K562 (cell line): ENCODE measurements around the gene PRDX2. TPM values are rescaled to one million over a fixed set of nuclear protein-coding genes. Genes with fewer than 3 reads are reported as not detected.

Experiments
- ATAC-seq: fragments of 200-7000 bp; cut with Tn5 transposase; 3 replicates; pipeline ENCODE4 v1.9.1; 2020; ENCODE audit warnings: moderate library complexity
- BruUV-seq: library from RNA; stranded (reverse); fragments of 400-500 nt; replicated peaks from 2 replicates; lab custom pipeline; 2021; lab: Mats Ljungman, UMichigan
- CTCF ChIA-PET: fragments of 300-600 bp; formaldehyde crosslinking; extraction: SDS; loops from one replicate; lab custom pipeline; 2021; ENCODE audit warnings: low intra/inter-chr PET ratio; lab: Yijun Ruan, JAX
- POLR2A ChIA-PET: fragments of 300-600, 350-650 bp; sonication (Branson Sonifier 250); formaldehyde crosslinking; extraction: SDS; loops from one replicate; lab custom pipeline; 2021; ENCODE audit warnings: antibody characterized with exemption, inconsistent platforms; lab: Yijun Ruan, JAX
- DNase-seq, 4 experiments: peaks; one replicate each; pipeline versions ENCODE4 v3.0.0 to v3.0.0-alpha.2; 2011 to 2018; ENCODE audit warnings: low spot score in 3 of 4, mixed read lengths in 3 of 4; ENCODE audit errors: extremely low read depth in 1 of 4
- FAIRE-seq: peaks from 2 replicates; lab custom pipeline; 2011; peaks lifted over from hg19 to GRCh38; lab: Jason Lieb, UNC
- H2AFZ ChIP-seq: 2 replicates; pipeline ENCODE4 v1.6.0; 2011; ENCODE audit warnings: low read depth, low read length, control low read depth, inconsistent platforms
- H3K27ac ChIP-seq: fragments of 200-600 bp; 3 replicates; pipeline ENCODE4 v1.8.0; 2011; ENCODE audit warnings: low read depth, mild to moderate bottlenecking, control low read depth, inconsistent platforms, low read length, moderate library complexity, mixed read lengths; ENCODE audit errors: extremely low read depth
- H3K27me3 ChIP-seq, 2 experiments: fragments of 300-600 bp in 1 of 2; 2 replicates in 1 of 2; 3 replicates in 1 of 2; pipeline versions ENCODE4 v1.6.0 to v1.8.0; 2011; ENCODE audit warnings: inconsistent platforms in 2 of 2, low read length in 2 of 2, mild to moderate bottlenecking in 1 of 2, mixed read lengths in 1 of 2, moderate library complexity in 1 of 2; ENCODE audit not compliant: control insufficient read depth in 2 of 2, insufficient read depth in 2 of 2
- H3K36me3 ChIP-seq: fragments of 300-600 bp; 3 replicates; pipeline ENCODE4 v1.8.0; 2011; ENCODE audit warnings: mild to moderate bottlenecking, low read length, inconsistent platforms; ENCODE audit not compliant: control insufficient read depth, insufficient read depth
- H3K4me1 ChIP-seq, 2 experiments: fragments of 200-600 bp in 1 of 2; replicated peaks in 1 of 2; 2 replicates in 1 of 2; 3 replicates in 1 of 2; pipeline versions ENCODE4 v1.5.1 to v1.8.0; 2011; ENCODE audit warnings: inconsistent platforms in 2 of 2, low read length in 2 of 2, mild to moderate bottlenecking in 1 of 2, mixed read lengths in 1 of 2, moderate library complexity in 1 of 2; ENCODE audit not compliant: control insufficient read depth in 2 of 2, insufficient read depth in 2 of 2
- H3K4me2 ChIP-seq: 2 replicates; pipeline ENCODE4 v1.6.1; 2011; ENCODE audit warnings: low read length, control low read depth, inconsistent platforms, mixed read lengths; ENCODE audit not compliant: insufficient read depth
- H3K4me3 ChIP-seq: fragments of 200-600 bp; sonication (generic), shearing (Covaris generic); 2 replicates; pipeline ENCODE4 v1.5.1; 2016; ENCODE audit warnings: control low read depth, inconsistent platforms
- H3K79me2 ChIP-seq: fragments of 200-600 bp; 3 replicates; pipeline ENCODE4 v1.8.0; 2011; ENCODE audit warnings: low read length, inconsistent platforms; ENCODE audit not compliant: control insufficient read depth, insufficient read depth
- H3K9ac ChIP-seq, 2 experiments: 2 replicates each; pipeline versions ENCODE4 v1.6.0 to v1.6.1; 2011; ENCODE audit warnings: low read depth in 2 of 2, low read length in 2 of 2, control low read depth in 1 of 2, inconsistent platforms in 1 of 2, mild to moderate bottlenecking in 1 of 2, mixed read lengths in 1 of 2; ENCODE audit not compliant: insufficient read depth in 1 of 2
- H3K9me1 ChIP-seq: one replicate; pipeline ENCODE4 v1.6.0; 2011; ENCODE audit warnings: inconsistent platforms, mild to moderate bottlenecking, low read length, moderate library complexity; ENCODE audit not compliant: control insufficient read depth, insufficient read depth
- H3K9me3 ChIP-seq: replicated peaks from 2 replicates; pipeline ENCODE4 v1.5.1; 2011; ENCODE audit warnings: low read depth, low read length, inconsistent platforms; ENCODE audit not compliant: control insufficient read depth, insufficient read depth
- H4K20me1 ChIP-seq: replicated peaks from 2 replicates; pipeline ENCODE4 v1.6.1; 2011; ENCODE audit warnings: low read length, inconsistent platforms, mixed read lengths; ENCODE audit not compliant: control insufficient read depth, insufficient read depth
- ARID1B ChIP-seq: fragments of 450-650 bp; IDR thresholded peaks from 2 replicates; pipeline ENCODE4 v1.6.1; 2016; ENCODE audit warnings: antibody characterized with exemption, mild to moderate bottlenecking, inconsistent platforms
- CSDE1 ChIP-seq, 2 experiments: fragments of 450-650 bp; IDR thresholded peaks; 2 replicates each; pipeline ENCODE4 v1.6.1; 2016; ENCODE audit warnings: mild to moderate bottlenecking in 1 of 2
- HNRNPUL1 ChIP-seq: fragments of 200-400 bp; formaldehyde crosslinking; IDR thresholded peaks from 2 replicates; pipeline ENCODE4 v1.6.1; 2017; ENCODE audit warnings: low read length
- KAT7 ChIP-seq: sonication (generic); formaldehyde crosslinking; IDR thresholded peaks from 2 replicates; pipeline ENCODE4 v1.8.0; 2022; ENCODE audit warnings: missing genetic modification reagents, mild to moderate bottlenecking, borderline replicate concordance
- KLF1 ChIP-seq: fragments of 450-650 bp; IDR thresholded peaks from 2 replicates; pipeline ENCODE4 v1.6.1; 2016; ENCODE audit warnings: missing genetic modification characterization, missing compliant biosample characterization
- NONO ChIP-seq, 2 experiments: fragments of 200-400 bp in 1 of 2; fragments of 450-650 bp in 1 of 2; formaldehyde crosslinking in 1 of 2; IDR thresholded peaks; 2 replicates each; pipeline ENCODE4 v1.6.1; 2017; ENCODE audit warnings: low read depth in 2 of 2, mild to moderate bottlenecking in 2 of 2, moderate library complexity in 2 of 2, low read length in 1 of 2
- PPARD ChIP-seq: fragments of 250-450 bp; sonication (Bioruptor Pico); IDR thresholded peaks from 2 replicates; pipeline ENCODE4 v1.8.0; 2022; ENCODE audit warnings: inconsistent platforms, mild to moderate bottlenecking, moderate library complexity
- RAD51 ChIP-seq: fragments of 450-650 bp; IDR thresholded peaks from 2 replicates; pipeline ENCODE4 v1.7.1; 2016; ENCODE audit warnings: low read depth, mild to moderate bottlenecking, borderline replicate concordance
- RFX1 ChIP-seq: fragments of 450-650 bp; IDR thresholded peaks from 2 replicates; pipeline ENCODE4 v1.6.1; 2016; ENCODE audit warnings: mild to moderate bottlenecking, moderate library complexity
- SAFB2 ChIP-seq: fragments of 200-400 bp; formaldehyde crosslinking; IDR thresholded peaks from 2 replicates; pipeline ENCODE4 v1.6.1; 2018; ENCODE audit warnings: borderline replicate concordance, low read length, low read depth, moderate library complexity; ENCODE audit not compliant: severe bottlenecking
- STAG1 ChIP-seq: sonication (generic); formaldehyde crosslinking; IDR thresholded peaks from 2 replicates; pipeline ENCODE4 v1.5.0; 2020; ENCODE audit warnings: missing genetic modification reagents, borderline replicate concordance
- ZFP30 ChIP-seq: fragments of 250-450 bp; sonication (Bioruptor Pico); IDR thresholded peaks from 2 replicates; pipeline ENCODE4 v1.8.0; 2022; ENCODE audit warnings: moderate library complexity, mild to moderate bottlenecking, inconsistent platforms, borderline replicate concordance
- WGBS: fragments of 100-300 bp; shearing (Covaris generic); methylation state at CpG from one replicate; pipeline ENCODE4 v1.1.6; 2016; ENCODE audit warnings: low coverage, mixed read lengths; ENCODE audit not compliant: insufficient coverage; ENCODE audit errors: missing lambda C conversion rate; 5-methylcytosine and 5-hydroxymethylcytosine counted together
- in situ Hi-C: fragments of 300-500 bp; cut with MboI; formaldehyde crosslinking; loops from 4 replicates; pipeline ENCODE4 v1.15.0; 2018; ENCODE audit warnings: inconsistent platforms, mixed read lengths
- intact Hi-C: fragments of 100-400 bp; cut with micrococcal nuclease; formaldehyde crosslinking; loops from 2 replicates; pipeline ENCODE4 v1.14.2; 2022
- polyA plus RNA-seq, 8 experiments: library from polyadenylated mRNA; depleted of rRNA in 4 of 8; stranded (reverse) in 5 of 8; unstranded in 3 of 8; fragments of >200 nt; fragmentation: Nextera tagmentation in 2 of 8; fragmentation: Illumina TruSeq in 1 of 8; extraction: Ambion mirVana in 2 of 8; extraction: Trizol in 1 of 8; gene quantifications; 2 replicates each; pipeline versions ENCODE4 v1.2.1 to v1.2.3, GENCODE V29; 2011 to 2014; ENCODE audit warnings: inconsistent platforms in 1 of 8, missing spikeins in 1 of 8
- total RNA-seq, 7 experiments: library from RNA; depleted of rRNA in 6 of 7; stranded (reverse); fragments of >200 nt in 6 of 7; fragmentation: Illumina TruSeq in 2 of 7; extraction: Trizol in 2 of 7; gene quantifications; 2 replicates each; pipeline versions ENCODE4 v1.2.1 to v1.2.3, GENCODE V29; 2011 to 2021; ENCODE audit warnings: low replicate concordance in 1 of 7
- TF ChIP-seq, protein P1 (sequence below), 2 experiments: IDR thresholded peaks in 1 of 2; conservative IDR thresholded peaks in 1 of 2; 2 replicates each; pipeline ENCODE4 v1.6.1; 2016; ENCODE audit warnings: low read depth in 2 of 2, mild to moderate bottlenecking in 1 of 2, missing compliant biosample characterization in 1 of 2, missing genetic modification characterization in 1 of 2, moderate library complexity in 1 of 2
- TF ChIP-seq, protein P2 (sequence below): fragments of 250-450 bp; sonication (Bioruptor Pico); IDR thresholded peaks from 2 replicates; pipeline ENCODE4 v1.4.0; 2020; ENCODE audit warnings: mild to moderate bottlenecking, moderate library complexity, borderline replicate concordance

Gene PRDX2
- total and polyA plus RNA-seq, 9 of the 15 experiments (the other 6 are each of a cell fraction or from before 2014, with no cell fraction given) = 206 to 1,183 (median 415) TPM

DNA sequence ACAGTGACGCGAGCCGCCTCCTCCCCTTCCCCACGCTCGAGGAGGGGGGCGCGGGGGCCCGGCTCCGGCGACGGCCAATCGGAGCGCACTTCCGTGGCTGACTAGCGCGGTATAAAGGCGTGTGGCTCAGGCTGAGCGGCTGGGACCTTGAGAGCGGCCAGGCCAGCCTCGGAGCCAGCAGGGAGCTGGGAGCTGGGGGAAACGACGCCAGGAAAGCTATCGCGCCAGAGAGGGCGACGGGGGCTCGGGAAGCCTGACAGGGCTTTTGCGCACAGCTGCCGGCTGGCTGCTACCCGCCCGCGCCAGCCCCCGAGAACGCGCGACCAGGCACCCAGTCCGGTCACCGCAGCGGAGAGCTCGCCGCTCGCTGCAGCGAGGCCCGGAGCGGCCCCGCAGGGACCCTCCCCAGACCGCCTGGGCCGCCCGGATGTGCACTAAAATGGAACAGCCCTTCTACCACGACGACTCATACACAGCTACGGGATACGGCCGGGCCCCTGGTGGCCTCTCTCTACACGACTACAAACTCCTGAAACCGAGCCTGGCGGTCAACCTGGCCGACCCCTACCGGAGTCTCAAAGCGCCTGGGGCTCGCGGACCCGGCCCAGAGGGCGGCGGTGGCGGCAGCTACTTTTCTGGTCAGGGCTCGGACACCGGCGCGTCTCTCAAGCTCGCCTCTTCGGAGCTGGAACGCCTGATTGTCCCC, 10.1 kb downstream of the PRDX2 start, which contains the start of gene JUNB:
TSS of gene JUNB (plus strand) at position 142 of the 706 bp plus-strand sequence. CDS start at position 428, 286 bp downstream.
- Histone ChIP-seq H3K9ac (peak within 1 kb of the TSS; percentile 89 to 97), H3K9me3 (no peaks in the 10 kb centered on the region), H3K27ac (peak within 1 kb of the TSS; percentile 89), H3K4me2 (peak within 1 kb of the TSS; percentile 96), H3K27me3 (no peaks in the 10 kb centered on the region), H3K36me3 (no peaks in the 10 kb centered on the region), H3K9me1 (no peaks in the 10 kb centered on the region), H3K4me1 (peaks cover 41 to 78% of the 10 kb centered on the region in 2 experiments), H3K4me3 (peak within 1 kb of the TSS; percentile 83), H4K20me1 (peaks cover 13% of the 10 kb centered on the region; the same call in 1 of the 2 replicates), H3K79me2 (peaks cover 36% of the 10 kb centered on the region), H2AFZ (peak within 1 kb of the TSS; percentile 58)
- CTCF ChIA-PET = no interaction called here
- under 1% methylated on average over 65 of the region's 73 CpGs for WGBS
- POLR2A ChIA-PET = interaction anchor here (0.5 to 3.6 kb wide), 30 partner anchors 9 to 1055 kb away, joined by 3 to 44 read pairs (median 4); partner anchors contain the start of genes DHPS, DNASE2, GET3 and MAN2B1
- BruUV-seq = TSS peak; percentile 23
- in situ Hi-C loops = no loop called here
- peak; percentile 83 for FAIRE-seq
- peak; percentile 80 to 98 (median 88) for DNase-seq
- intact Hi-C loops = loop anchor here (10.0 kb wide), 1 partner anchor 227 kb away; no protein-coding TSS in a partner anchor
- ATAC-seq = peak; percentile 78
- TF ChIP-seq, protein P1, sequence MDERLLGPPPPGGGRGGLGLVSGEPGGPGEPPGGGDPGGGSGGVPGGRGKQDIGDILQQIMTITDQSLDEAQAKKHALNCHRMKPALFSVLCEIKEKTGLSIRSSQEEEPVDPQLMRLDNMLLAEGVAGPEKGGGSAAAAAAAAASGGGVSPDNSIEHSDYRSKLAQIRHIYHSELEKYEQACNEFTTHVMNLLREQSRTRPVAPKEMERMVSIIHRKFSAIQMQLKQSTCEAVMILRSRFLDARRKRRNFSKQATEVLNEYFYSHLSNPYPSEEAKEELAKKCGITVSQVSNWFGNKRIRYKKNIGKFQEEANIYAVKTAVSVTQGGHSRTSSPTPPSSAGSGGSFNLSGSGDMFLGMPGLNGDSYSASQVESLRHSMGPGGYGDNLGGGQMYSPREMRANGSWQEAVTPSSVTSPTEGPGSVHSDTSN (CRISPR knock-in tag; IDR thresholded peaks at IDR 0.05; ENCODE audit: low read depth) = no peak
- TF ChIP-seq, protein P1 (tag; conservative IDR thresholded peaks at IDR 0.05; ENCODE audit: low read depth) = peak; percentile 19; the same call in 1 of the 2 replicates
- TF ChIP-seq STAG1 (CRISPR knock-in tag) (no peak), KAT7 (CRISPR knock-in tag) (peak; percentile 98), KLF1 (no peak), ARID1B (peak; percentile 47), NONO (IDR thresholded peaks at IDR 0.05; ENCODE audit: low read depth in 2 of 2, low read length in 1 of 2) (peak; percentile 92 to 100), ZFP30 (CRISPR knock-in tag) (no peak), PPARD (CRISPR knock-in tag) (no peak), SAFB2 (no peak), HNRNPUL1 (no peak), CSDE1 (IDR thresholded peaks at IDR 0.05) (peak in 1 of 2 experiments; percentile 79; a peak in 2 of 4 replicates), RFX1 (no peak), RAD51 (no peak)
- TF ChIP-seq, protein P2, sequence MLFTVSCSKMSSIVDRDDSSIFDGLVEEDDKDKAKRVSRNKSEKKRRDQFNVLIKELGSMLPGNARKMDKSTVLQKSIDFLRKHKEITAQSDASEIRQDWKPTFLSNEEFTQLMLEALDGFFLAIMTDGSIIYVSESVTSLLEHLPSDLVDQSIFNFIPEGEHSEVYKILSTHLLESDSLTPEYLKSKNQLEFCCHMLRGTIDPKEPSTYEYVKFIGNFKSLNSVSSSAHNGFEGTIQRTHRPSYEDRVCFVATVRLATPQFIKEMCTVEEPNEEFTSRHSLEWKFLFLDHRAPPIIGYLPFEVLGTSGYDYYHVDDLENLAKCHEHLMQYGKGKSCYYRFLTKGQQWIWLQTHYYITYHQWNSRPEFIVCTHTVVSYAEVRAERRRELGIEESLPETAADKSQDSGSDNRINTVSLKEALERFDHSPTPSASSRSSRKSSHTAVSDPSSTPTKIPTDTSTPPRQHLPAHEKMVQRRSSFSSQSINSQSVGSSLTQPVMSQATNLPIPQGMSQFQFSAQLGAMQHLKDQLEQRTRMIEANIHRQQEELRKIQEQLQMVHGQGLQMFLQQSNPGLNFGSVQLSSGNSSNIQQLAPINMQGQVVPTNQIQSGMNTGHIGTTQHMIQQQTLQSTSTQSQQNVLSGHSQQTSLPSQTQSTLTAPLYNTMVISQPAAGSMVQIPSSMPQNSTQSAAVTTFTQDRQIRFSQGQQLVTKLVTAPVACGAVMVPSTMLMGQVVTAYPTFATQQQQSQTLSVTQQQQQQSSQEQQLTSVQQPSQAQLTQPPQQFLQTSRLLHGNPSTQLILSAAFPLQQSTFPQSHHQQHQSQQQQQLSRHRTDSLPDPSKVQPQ = no peak
